ENCODE results near the gene SMYD5.

DNA sequence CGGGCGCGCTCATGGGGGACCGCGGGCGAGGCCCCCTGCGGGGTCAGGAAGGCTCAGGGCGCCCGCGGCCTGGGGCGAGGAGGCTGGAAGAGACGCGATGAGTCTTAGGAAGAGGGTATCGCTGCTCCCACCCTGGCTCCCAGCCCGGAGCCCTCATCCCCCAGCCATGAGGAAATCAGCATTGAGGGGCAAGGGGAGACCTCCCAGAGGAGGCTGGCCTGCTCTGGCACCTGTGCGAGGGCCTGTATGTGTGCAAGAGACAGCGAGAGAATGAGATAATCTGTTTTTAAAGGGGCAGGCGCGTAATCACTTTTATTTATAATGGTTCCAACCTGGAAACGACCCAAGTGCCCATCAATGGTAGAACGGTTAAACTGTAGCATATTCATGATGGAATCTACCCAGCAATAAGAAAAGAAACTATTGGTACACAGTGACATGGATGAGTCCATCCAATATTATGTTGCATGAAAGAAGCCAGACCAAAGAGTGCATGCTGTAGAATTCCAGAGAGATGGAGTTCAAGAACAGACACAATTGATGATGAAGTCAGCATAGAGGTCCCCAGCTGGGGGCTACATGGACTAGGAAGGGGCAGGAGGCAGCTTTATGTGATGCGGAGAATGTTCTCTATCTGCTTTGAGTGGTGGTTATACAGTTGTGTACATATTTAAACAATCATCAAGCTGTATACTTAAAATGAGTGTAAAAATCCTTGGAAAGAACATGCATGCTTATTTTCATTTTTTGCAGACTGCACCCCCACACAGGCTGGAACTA lies 55.8 kb downstream of the SMYD5 start:
- no peak for TF ChIP-seq TAF1 (IDR thresholded peaks at IDR 0.05; ENCODE audit: low read depth, low read length)
- TF ChIP-seq POLR2A (IDR thresholded peaks at IDR 0.05; ENCODE audit: low read depth, low read length): no peak
